IMR-90 (cell line): Measurements from ENCODE around the gene RELL1. TPM values are rescaled to one million over a fixed set of nuclear protein-coding genes. Genes with fewer than 3 reads are reported as not detected.

Experiments
- ATAC-seq: fragments of 200-7000 bp; cut with Tn5 transposase; 2 replicates; pipeline ENCODE4 v1.9.1; 2020; ENCODE audit warnings: low read depth, mild to moderate bottlenecking, moderate library complexity
- BruUV-seq: library from RNA; stranded (reverse); fragments of 400-500 nt; replicated peaks from 2 replicates; lab custom pipeline; 2021; lab: Mats Ljungman, UMichigan
- CTCF ChIA-PET: fragments of 300-600 bp; formaldehyde crosslinking; extraction: SDS; loops from one replicate; lab custom pipeline; 2021; ENCODE audit warnings: antibody characterized with exemption; lab: Yijun Ruan, JAX
- POLR2A ChIA-PET: fragments of 300-600 bp; sonication (Branson Sonifier 250); formaldehyde crosslinking; loops from one replicate; lab custom pipeline; 2022; ENCODE audit warnings: antibody characterized with exemption; ENCODE audit not compliant: unreplicated experiment; lab: Charles Lee
- DNase-seq: peaks from one replicate; pipeline ENCODE4 v3.0.0; 2013
- H2AFZ ChIP-seq: replicated peaks from 2 replicates; pipeline ENCODE3; 2013; ENCODE audit warnings: low read length, mild to moderate bottlenecking; ENCODE audit not compliant: poor library complexity
- H2AK5ac ChIP-seq: 2 replicates; pipeline ENCODE4 v1.6.1; 2013; ENCODE audit warnings: low read depth, low read length, inconsistent platforms
- H2AK9ac ChIP-seq: replicated peaks from 2 replicates; pipeline ENCODE3; 2013; ENCODE audit warnings: mild to moderate bottlenecking, low read depth, low read length, moderate library complexity; ENCODE audit not compliant: poor library complexity
- H2BK120ac ChIP-seq: 2 replicates; pipeline ENCODE4 v1.6.1; 2013; ENCODE audit warnings: low read depth, low read length, inconsistent platforms
- H2BK15ac ChIP-seq: 3 replicates; pipeline ENCODE4 v1.6.1; 2013; ENCODE audit warnings: low read depth, low read length, inconsistent platforms
- H2BK20ac ChIP-seq: 2 replicates; pipeline ENCODE4 v1.6.1; 2013; ENCODE audit warnings: low read depth, mild to moderate bottlenecking, inconsistent platforms, low read length, moderate library complexity
- H2BK5ac ChIP-seq: 2 replicates; pipeline ENCODE4 v1.6.1; 2013; ENCODE audit warnings: mild to moderate bottlenecking, low read depth, low read length, inconsistent platforms; ENCODE audit not compliant: poor library complexity, severe bottlenecking
- H3K14ac ChIP-seq: replicated peaks from 2 replicates; pipeline ENCODE4 v1.6.1; 2013; ENCODE audit warnings: low read depth, low read length, inconsistent platforms
- H3K18ac ChIP-seq: 2 replicates; pipeline ENCODE4 v1.6.1; 2013; ENCODE audit warnings: low read depth, low read length, control low read depth
- H3K23ac ChIP-seq: 2 replicates; pipeline ENCODE4 v1.6.1; 2013; ENCODE audit warnings: low read depth, low read length, inconsistent platforms
- H3K27ac ChIP-seq: 2 replicates; pipeline ENCODE4 v1.5.1; 2013; ENCODE audit warnings: mild to moderate bottlenecking, control low read depth, low read length; ENCODE audit not compliant: insufficient read depth
- H3K27me3 ChIP-seq: 2 replicates; pipeline ENCODE4 v1.6.1; 2013; ENCODE audit warnings: low read length; ENCODE audit not compliant: control insufficient read depth, insufficient read depth
- H3K36me3 ChIP-seq: 2 replicates; pipeline ENCODE4 v1.6.1; 2013; ENCODE audit warnings: low read length, mixed read lengths; ENCODE audit not compliant: control insufficient read depth, insufficient read depth
- H3K4ac ChIP-seq: 2 replicates; pipeline ENCODE4 v1.6.1; 2013; ENCODE audit warnings: low read depth, low read length, inconsistent platforms
- H3K4me1 ChIP-seq: 2 replicates; pipeline ENCODE4 v1.6.1; 2013; ENCODE audit warnings: low read length, mixed read lengths; ENCODE audit not compliant: control insufficient read depth, insufficient read depth
- H3K4me2 ChIP-seq: 2 replicates; pipeline ENCODE4 v1.6.1; 2013; ENCODE audit warnings: low read depth, mild to moderate bottlenecking, control low read depth, low read length, moderate library complexity
- H3K4me3 ChIP-seq: 2 replicates; pipeline ENCODE4 v1.5.1; 2013; ENCODE audit warnings: low read depth, mild to moderate bottlenecking, control low read depth, low read length, moderate library complexity; ENCODE audit not compliant: insufficient read depth
- H3K56ac ChIP-seq: 2 replicates; pipeline ENCODE4 v1.6.1; 2013; ENCODE audit warnings: low read length, inconsistent platforms; ENCODE audit not compliant: insufficient read depth; ENCODE audit errors: extremely low read depth
- H3K79me1 ChIP-seq, 2 experiments: 2 replicates each; pipeline ENCODE4 v1.6.1; 2013; ENCODE audit warnings: low read length in 2 of 2, inconsistent platforms in 1 of 2, low read depth in 1 of 2
- H3K9ac ChIP-seq: 2 replicates; pipeline ENCODE4 v1.6.1; 2013; ENCODE audit warnings: low read depth, low read length, control low read depth
- H3K9me1 ChIP-seq: 2 replicates; pipeline ENCODE4 v1.6.1; 2013; ENCODE audit warnings: low read length, inconsistent platforms; ENCODE audit not compliant: insufficient read depth
- H3K9me3 ChIP-seq: 2 replicates; pipeline ENCODE4 v1.6.1; 2013; ENCODE audit warnings: low read length; ENCODE audit not compliant: control insufficient read depth, insufficient read depth
- H4K20me1 ChIP-seq: 2 replicates; pipeline ENCODE4 v1.6.1; 2013; ENCODE audit warnings: low read length, inconsistent platforms; ENCODE audit not compliant: insufficient read depth
- H4K5ac ChIP-seq: 2 replicates; pipeline ENCODE4 v1.6.1; 2013; ENCODE audit warnings: mild to moderate bottlenecking, low read depth, low read length, control low read depth
- H4K8ac ChIP-seq, 2 experiments: 2 replicates each; pipeline ENCODE4 v1.6.1; 2013; ENCODE audit warnings: low read depth in 2 of 2, low read length in 2 of 2, control low read depth in 1 of 2, inconsistent platforms in 1 of 2
- H4K91ac ChIP-seq: 2 replicates; pipeline ENCODE4 v1.6.1; 2013; ENCODE audit warnings: low read depth, low read length, inconsistent platforms; ENCODE audit not compliant: insufficient read depth
- BHLHE40 ChIP-seq: fragments of 150-350 bp; IDR thresholded peaks from 2 replicates; pipeline ENCODE4 v1.6.1; 2016; ENCODE audit warnings: mild to moderate bottlenecking, low read depth, low read length
- CEBPB ChIP-seq: IDR thresholded peaks from 2 replicates; pipeline ENCODE4 v1.6.1; 2012; ENCODE audit warnings: low read depth, low read length, improper control_type of control experiment
- CHD1 ChIP-seq: IDR thresholded peaks from 2 replicates; pipeline ENCODE4 v1.6.1; 2012; ENCODE audit warnings: low read depth, low read length, improper control_type of control experiment
- FOS ChIP-seq: fragments of 150-350 bp; IDR thresholded peaks from 2 replicates; pipeline ENCODE4 v1.6.1; 2016; ENCODE audit warnings: low read depth, low read length
- MAFK ChIP-seq: IDR thresholded peaks from 2 replicates; pipeline ENCODE4 v1.6.1; 2012; ENCODE audit warnings: low read depth, low read length, improper control_type of control experiment
- MAZ ChIP-seq: IDR thresholded peaks from 2 replicates; pipeline ENCODE4 v1.6.1; 2012; ENCODE audit warnings: low read depth, mild to moderate bottlenecking, low read length, improper control_type of control experiment, moderate library complexity, borderline replicate concordance
- MXI1 ChIP-seq: IDR thresholded peaks from 2 replicates; pipeline ENCODE4 v1.6.1; 2012; ENCODE audit warnings: low read depth, mild to moderate bottlenecking, low read length, moderate library complexity, borderline replicate concordance
- NFE2L2 ChIP-seq: fragments of 150-350 bp; IDR thresholded peaks from 2 replicates; pipeline ENCODE4 v1.6.1; 2016; ENCODE audit warnings: low read depth, mild to moderate bottlenecking, low read length
- POLR2A ChIP-seq: IDR thresholded peaks from 2 replicates; pipeline ENCODE4 v1.6.1; 2012; ENCODE audit warnings: mild to moderate bottlenecking, low read depth, low read length
- RAD21 ChIP-seq: IDR thresholded peaks from 2 replicates; pipeline ENCODE4 v1.6.1; 2012; ENCODE audit warnings: low read length, improper control_type of control experiment
- RCOR1 ChIP-seq: IDR thresholded peaks from 2 replicates; pipeline ENCODE4 v1.6.1; 2012; ENCODE audit warnings: mild to moderate bottlenecking, low read length, improper control_type of control experiment; ENCODE audit not compliant: insufficient replicate concordance
- RFX5 ChIP-seq: IDR thresholded peaks from 2 replicates; pipeline ENCODE4 v1.8.0; 2012; ENCODE audit warnings: low read depth, mild to moderate bottlenecking, low read length, moderate library complexity
- SMC3 ChIP-seq: fragments of 150-350 bp; IDR thresholded peaks from 2 replicates; pipeline ENCODE4 v1.6.1; 2016; ENCODE audit warnings: low read depth, mild to moderate bottlenecking, antibody characterized with exemption, low read length, moderate library complexity
- WGBS, 2 experiments: methylation state at CpG; one replicate each; pipeline versions ENCODE4 v1.1.5 to v1.1.7; 2013; ENCODE audit warnings: missing lambda C conversion rate in 2 of 2; ENCODE audit not compliant: insufficient read length in 1 of 2; ENCODE audit errors: extremely low coverage in 2 of 2; 5-methylcytosine and 5-hydroxymethylcytosine counted together
- dilution Hi-C: fragments of 300-500 bp; cut with HindIII; formaldehyde crosslinking; loops from one replicate; pipeline ENCODE4 v1.14.3; 2018; ENCODE audit warnings: low sequenced_read_pairs; ENCODE audit not compliant: unreplicated experiment
- in situ Hi-C: fragments of 300-500 bp; cut with MboI; formaldehyde crosslinking; loops from 3 replicates; pipeline ENCODE4 v1.14.3; 2019; ENCODE audit warnings: low sequenced_read_pairs, inconsistent platforms, mixed read lengths
- intact Hi-C: fragments of 100-400 bp; cut with micrococcal nuclease; formaldehyde crosslinking; loops from 2 replicates; pipeline ENCODE4 v1.10.0; 2022
- polyA plus RNA-seq, 3 experiments: library from polyadenylated mRNA; depleted of rRNA; stranded (reverse); fragments of >200 nt; gene quantifications; 2 replicates each; pipeline ENCODE4 v1.2.3, GENCODE V29; 2012; ENCODE audit warnings: low replicate concordance in 1 of 3
- total RNA-seq: library from RNA; depleted of rRNA; stranded (reverse); fragments of >200 nt; gene quantifications from 2 replicates; pipeline ENCODE4 v1.2.3, GENCODE V29; 2012
- TF ChIP-seq, protein P1 (sequence below): fragments of 150-350 bp; IDR thresholded peaks from 2 replicates; pipeline ENCODE4 v1.6.1; 2016; ENCODE audit warnings: low read depth, mild to moderate bottlenecking, low read length, moderate library complexity, borderline replicate concordance
- TF ChIP-seq, protein P2 (sequence below): fragments of 150-350 bp; IDR thresholded peaks from 2 replicates; pipeline ENCODE4 v1.6.1; 2017; ENCODE audit warnings: mild to moderate bottlenecking, antibody characterized with exemption, low read length, low read depth
- TF ChIP-seq, protein P3 (sequence below): conservative IDR thresholded peaks from 2 replicates; pipeline ENCODE4 v1.5.1; 2012; ENCODE audit warnings: mild to moderate bottlenecking, low read depth, low read length, improper control_type of control experiment

The RELL1 gene
- total and polyA plus RNA-seq, 2 of the 4 experiments (the other 2 are of a cell fraction): 6.8 to 39.6 TPM

DNA sequence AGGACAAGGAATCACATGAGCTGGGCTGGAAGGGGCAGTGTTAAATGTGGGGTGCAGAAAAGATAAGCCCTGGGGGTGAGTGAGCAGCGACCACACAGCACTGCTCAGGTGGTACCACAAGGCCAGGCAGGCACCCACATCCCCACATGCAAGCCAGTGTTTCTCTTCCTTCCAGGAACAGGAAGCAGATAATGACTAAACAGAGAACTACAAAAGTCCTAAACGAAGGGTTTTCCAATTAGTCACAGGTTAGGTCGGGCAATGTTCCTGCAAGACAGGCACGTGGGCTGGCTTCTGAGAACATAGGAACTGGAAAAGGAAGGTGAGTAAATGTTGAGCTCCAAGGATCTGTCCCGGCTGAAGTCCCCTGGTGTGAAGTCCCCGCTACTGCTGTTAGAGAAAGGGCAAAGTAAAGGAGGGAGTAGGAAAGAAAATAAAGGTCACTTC is 19.5 kb downstream of the RELL1 start:
- ATAC-seq (peak; percentile 77), DNase-seq (peak; percentile 95)
- H3K4me3 ChIP-seq: no peak overlapping the region
- peak overlapping the region in 1 of 2 experiments; percentile 45; a peak in 2 of 4 replicates for H4K8ac ChIP-seq
- no TSS peak for BruUV-seq
- H3K18ac ChIP-seq: no peak overlapping the region
- peak overlapping the region; percentile 29 for H2BK5ac ChIP-seq
- peak overlapping the region; percentile 45; the same call in 1 of the 2 replicates for H2BK120ac ChIP-seq
- H3K4ac ChIP-seq: peak overlapping the region; percentile 23
- no peaks in the 10 kb centered on the region for H3K27me3 ChIP-seq
- no peak overlapping the region; the same call in 1 of the 2 replicates for H2AK5ac ChIP-seq
- H4K5ac ChIP-seq: no peak overlapping the region
- H3K79me1 ChIP-seq: peaks cover 12 to 56% of the 10 kb centered on the region in 2 experiments
- dilution Hi-C loops (no loop called here), intact Hi-C loops (loop anchor here (2.0 kb wide), 1 partner anchor 14 kb away; no protein-coding TSS in a partner anchor), in situ Hi-C loops (no loop called here)
- peak overlapping the region; percentile 35; the same call in 1 of the 2 replicates for H3K27ac ChIP-seq
- H3K36me3 ChIP-seq: no peaks in the 10 kb centered on the region
- peaks cover 19% of the 10 kb centered on the region for H3K9me1 ChIP-seq
- 60% methylated on average over 1 of the region's 6 CpGs; no CpG with 5 or more reads in 1 of the 2 experiments for WGBS, 2 experiments
- H2AK9ac ChIP-seq: no peak overlapping the region
- peak overlapping the region; percentile 14 for H3K4me2 ChIP-seq
- ChIA-PET CTCF (interaction anchor here (0.6 kb wide), 1 partner anchor 27 kb away, joined by 3 read pairs; no protein-coding TSS in a partner anchor), POLR2A (no interaction called here)
- H2BK20ac ChIP-seq: 0 out of 2 replicates have a peak overlapping the region, but pooled peaks have one; percentile 11
- H3K56ac ChIP-seq: no peak overlapping the region
- peak; percentile 91 for TF ChIP-seq BHLHE40
- TF ChIP-seq POLR2A: no peak
- peak; percentile 60 for TF ChIP-seq MXI1
- peak; percentile 72 for TF ChIP-seq CEBPB
- no peak for TF ChIP-seq RCOR1
- no peak for TF ChIP-seq MAZ
- no peak for TF ChIP-seq CHD1
- TF ChIP-seq, protein P1, sequence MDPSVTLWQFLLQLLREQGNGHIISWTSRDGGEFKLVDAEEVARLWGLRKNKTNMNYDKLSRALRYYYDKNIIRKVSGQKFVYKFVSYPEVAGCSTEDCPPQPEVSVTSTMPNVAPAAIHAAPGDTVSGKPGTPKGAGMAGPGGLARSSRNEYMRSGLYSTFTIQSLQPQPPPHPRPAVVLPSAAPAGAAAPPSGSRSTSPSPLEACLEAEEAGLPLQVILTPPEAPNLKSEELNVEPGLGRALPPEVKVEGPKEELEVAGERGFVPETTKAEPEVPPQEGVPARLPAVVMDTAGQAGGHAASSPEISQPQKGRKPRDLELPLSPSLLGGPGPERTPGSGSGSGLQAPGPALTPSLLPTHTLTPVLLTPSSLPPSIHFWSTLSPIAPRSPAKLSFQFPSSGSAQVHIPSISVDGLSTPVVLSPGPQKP: no peak
- peak; percentile 30 for TF ChIP-seq RAD21
- TF ChIP-seq, protein P2, sequence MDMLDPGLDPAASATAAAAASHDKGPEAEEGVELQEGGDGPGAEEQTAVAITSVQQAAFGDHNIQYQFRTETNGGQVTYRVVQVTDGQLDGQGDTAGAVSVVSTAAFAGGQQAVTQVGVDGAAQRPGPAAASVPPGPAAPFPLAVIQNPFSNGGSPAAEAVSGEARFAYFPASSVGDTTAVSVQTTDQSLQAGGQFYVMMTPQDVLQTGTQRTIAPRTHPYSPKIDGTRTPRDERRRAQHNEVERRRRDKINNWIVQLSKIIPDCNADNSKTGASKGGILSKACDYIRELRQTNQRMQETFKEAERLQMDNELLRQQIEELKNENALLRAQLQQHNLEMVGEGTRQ: peak; percentile 92
- peak; percentile 43 for TF ChIP-seq SMC3
- no peak for TF ChIP-seq MAFK
- peak; percentile 55 for TF ChIP-seq FOS
- TF ChIP-seq NFE2L2: no peak
- no peak for TF ChIP-seq RFX5
- TF ChIP-seq, protein P3, sequence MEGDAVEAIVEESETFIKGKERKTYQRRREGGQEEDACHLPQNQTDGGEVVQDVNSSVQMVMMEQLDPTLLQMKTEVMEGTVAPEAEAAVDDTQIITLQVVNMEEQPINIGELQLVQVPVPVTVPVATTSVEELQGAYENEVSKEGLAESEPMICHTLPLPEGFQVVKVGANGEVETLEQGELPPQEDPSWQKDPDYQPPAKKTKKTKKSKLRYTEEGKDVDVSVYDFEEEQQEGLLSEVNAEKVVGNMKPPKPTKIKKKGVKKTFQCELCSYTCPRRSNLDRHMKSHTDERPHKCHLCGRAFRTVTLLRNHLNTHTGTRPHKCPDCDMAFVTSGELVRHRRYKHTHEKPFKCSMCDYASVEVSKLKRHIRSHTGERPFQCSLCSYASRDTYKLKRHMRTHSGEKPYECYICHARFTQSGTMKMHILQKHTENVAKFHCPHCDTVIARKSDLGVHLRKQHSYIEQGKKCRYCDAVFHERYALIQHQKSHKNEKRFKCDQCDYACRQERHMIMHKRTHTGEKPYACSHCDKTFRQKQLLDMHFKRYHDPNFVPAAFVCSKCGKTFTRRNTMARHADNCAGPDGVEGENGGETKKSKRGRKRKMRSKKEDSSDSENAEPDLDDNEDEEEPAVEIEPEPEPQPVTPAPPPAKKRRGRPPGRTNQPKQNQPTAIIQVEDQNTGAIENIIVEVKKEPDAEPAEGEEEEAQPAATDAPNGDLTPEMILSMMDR: peak; percentile 26; the same call in 1 of the 2 replicates
- peak overlapping the region; percentile 3 for H2AFZ ChIP-seq
- no peak overlapping the region for H3K23ac ChIP-seq
- H3K9me3 ChIP-seq: no peaks in the 10 kb centered on the region
- no peak overlapping the region for H3K14ac ChIP-seq
- H2BK15ac ChIP-seq: no peak overlapping the region; the same call in 2 of the 3 replicates
- H3K4me1 ChIP-seq: peaks cover 25% of the 10 kb centered on the region
- H4K91ac ChIP-seq: no peak overlapping the region
- H3K9ac ChIP-seq: no peak overlapping the region
- H4K20me1 ChIP-seq: no peaks in the 10 kb centered on the region
